ENCODE data around the gene SHROOM1.

The SHROOM1 gene

GRCh38 chr5:132782101-132782500 lies 48.3 kb downstream of the SHROOM1 start:
- no peak for TF ChIP-seq CTCF (IDR thresholded peaks at IDR 0.05; ENCODE audit: insufficient read depth, missing control alignments)
- DNase-seq (ENCODE audit: insufficient read length, low spot score) (no peak), FAIRE-seq (no peak)

GRCh38 chr5:132781029-132781428 lies 49.4 kb downstream of the SHROOM1 start:
- no peak for TF ChIP-seq CTCF (IDR thresholded peaks at IDR 0.05; ENCODE audit: insufficient read depth, missing control alignments)
- no peak for FAIRE-seq
- no peak for DNase-seq (ENCODE audit: insufficient read length, low spot score)

GRCh38 chr5:132780577-132780976 lies 49.9 kb downstream of the SHROOM1 start:
- FAIRE-seq (no peak), DNase-seq (ENCODE audit: insufficient read length, low spot score) (no peak)
- TF ChIP-seq CTCF (IDR thresholded peaks at IDR 0.05; ENCODE audit: insufficient read depth, missing control alignments), result no peak

- no peak for TF ChIP-seq CTCF (IDR thresholded peaks at IDR 0.05; ENCODE audit: insufficient read depth, missing control alignments)
- no peak for DNase-seq (ENCODE audit: insufficient read length, low spot score)
- FAIRE-seq, result no peak
These were observed 50.5 kb downstream of the SHROOM1 start for GRCh38 chr5:132779961-132780360.

GRCh38 chr5:132778856-132779255 lies 51.6 kb downstream of the SHROOM1 start:
- no peak for FAIRE-seq
- TF ChIP-seq CTCF (IDR thresholded peaks at IDR 0.05; ENCODE audit: insufficient read depth, missing control alignments), result no peak
- no peak for DNase-seq (ENCODE audit: insufficient read length, low spot score)

- no peak for FAIRE-seq
- TF ChIP-seq CTCF (IDR thresholded peaks at IDR 0.05; ENCODE audit: insufficient read depth, missing control alignments), result no peak
These were observed 52.3 kb downstream of the SHROOM1 start for GRCh38 chr5:132778129-132778528.

GRCh38 chr5:132777209-132778069 lies 53.0 kb downstream of the SHROOM1 start, which contains the start of gene SEPTIN8:
TSS of gene SEPTIN8 (minus strand) at chr5:132777239. CDS start at chr5:132777137, 102 bp downstream.
- FAIRE-seq (no peak), DNase-seq (ENCODE audit: insufficient read length, low spot score) (peak; percentile 66)
- TF ChIP-seq CTCF (IDR thresholded peaks at IDR 0.05; ENCODE audit: insufficient read depth, missing control alignments), result no peak

More at GRCh38 chr5:132778129-132778528, 52.3 kb downstream of the SHROOM1 start:
- no peak for DNase-seq (ENCODE audit: insufficient read length, low spot score)
